ENCODE measurements around the gene DGKI. TPM values are rescaled to one million over a fixed set of nuclear protein-coding genes. Genes with fewer than 3 reads are reported as not detected.

DGKI gene
- total and polyA plus RNA-seq, 2 of the 13 experiments (the other 11 are each of a cell fraction or from before 2014, with no cell fraction given): 0.09 to 0.17 TPM

DNA sequence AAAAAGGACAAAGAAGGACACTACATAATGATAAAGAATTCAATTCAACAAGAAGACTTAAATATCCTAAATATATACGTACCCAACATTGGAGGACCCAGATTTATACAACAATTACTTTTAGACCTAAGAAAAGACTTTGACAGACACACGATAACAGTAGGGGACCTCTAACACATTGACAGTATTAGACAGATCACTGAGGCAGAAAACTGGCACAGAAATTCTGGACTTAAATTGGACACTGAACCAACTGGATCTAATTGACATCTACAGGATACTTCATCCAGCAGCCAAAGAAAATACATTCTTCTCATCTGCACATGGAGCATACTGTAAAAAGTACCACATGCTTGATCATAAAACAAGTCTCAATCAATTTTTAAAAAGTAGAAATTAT lies 103.8 kb downstream of the DGKI start:
- DNase-seq (ENCODE audit: low spot score) (no peak), ATAC-seq (no peak), FAIRE-seq (no peak)
- no TSS peak for BruUV-seq (replicated peaks)
- Histone ChIP-seq H2AFZ (ENCODE audit: low read length) (no peak overlapping the region), H3K9me3 (ENCODE audit: low read length) (no peaks in the 10 kb centered on the region), H3K27ac (ENCODE audit: extremely low read length, insufficient read depth, low read length) (no peak overlapping the region), H3K4me2 (ENCODE audit: low read depth, low read length) (no peak overlapping the region), H4K20me1 (ENCODE audit: insufficient read depth, low read length) (no peaks in the 10 kb centered on the region), H3K4me1 (ENCODE audit: insufficient read depth, low read length) (no peaks in the 10 kb centered on the region), H3K36me3 (replicated peaks in 1 of 2; ENCODE audit: control insufficient read depth in 1 of 2, insufficient read depth in 2 of 2, low read length in 2 of 2) (no peaks in the 10 kb centered on the region), H3K9ac (ENCODE audit: insufficient read depth, low read depth, low read length) (no peak overlapping the region), H3K4me3 (replicated peaks in 1 of 3; ENCODE audit: insufficient read depth in 1 of 3, low read depth in 2 of 3, low read length in 3 of 3) (no peak overlapping the region), H3K27me3 (ENCODE audit: control insufficient read depth in 1 of 2, insufficient read depth in 2 of 2, low read length in 2 of 2) (peaks cover 2 to 21% of the 10 kb centered on the region in 2 experiments; a peak in 3 of 5 replicates), H3K79me2 (ENCODE audit: insufficient read depth, low read length) (no peaks in the 10 kb centered on the region)
- 3% methylated on average over 2 of the region's 2 CpGs for WGBS (ENCODE audit: low lambda C conversion rate)
- ChIA-PET POLR2A (no interaction called here), CTCF (ENCODE audit: low intra/inter-chr PET ratio, low total read pairs) (no interaction called here)
- intact Hi-C loops (cut with micrococcal nuclease; ENCODE audit: unreplicated experiment) (no loop called here), in situ Hi-C loops (cut with HindIII; ENCODE audit: extremely low pct_ligation_motif_present, low pct_unique_long_range_greater_than_20kb) (no loop called here)
- TF ChIP-seq ZMAT5 (CRISPR knock-in tag; IDR thresholded peaks at IDR 0.05; ENCODE audit: borderline replicate concordance, low read depth): no peak
- TF ChIP-seq, protein P1, sequence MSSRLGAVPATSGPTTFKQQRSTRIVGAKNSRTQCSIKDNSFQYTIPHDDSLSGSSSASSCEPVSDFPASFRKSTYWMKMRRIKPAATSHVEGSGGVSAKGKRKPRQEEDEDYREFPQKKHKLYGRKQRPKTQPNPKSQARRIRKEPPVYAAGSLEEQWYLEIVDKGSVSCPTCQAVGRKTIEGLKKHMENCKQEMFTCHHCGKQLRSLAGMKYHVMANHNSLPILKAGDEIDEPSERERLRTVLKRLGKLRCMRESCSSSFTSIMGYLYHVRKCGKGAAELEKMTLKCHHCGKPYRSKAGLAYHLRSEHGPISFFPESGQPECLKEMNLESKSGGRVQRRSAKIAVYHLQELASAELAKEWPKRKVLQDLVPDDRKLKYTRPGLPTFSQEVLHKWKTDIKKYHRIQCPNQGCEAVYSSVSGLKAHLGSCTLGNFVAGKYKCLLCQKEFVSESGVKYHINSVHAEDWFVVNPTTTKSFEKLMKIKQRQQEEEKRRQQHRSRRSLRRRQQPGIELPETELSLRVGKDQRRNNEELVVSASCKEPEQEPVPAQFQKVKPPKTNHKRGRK (CRISPR knock-in tag; IDR thresholded peaks at IDR 0.05): no peak
- no peak for TF ChIP-seq IRX3 (CRISPR knock-in tag; IDR thresholded peaks at IDR 0.05; ENCODE audit: borderline replicate concordance, low read depth)
- TF ChIP-seq MEF2D (CRISPR knock-in tag; IDR thresholded peaks at IDR 0.05): no peak
- no peak for TF ChIP-seq NFAT5 (CRISPR knock-in tag; IDR thresholded peaks at IDR 0.05)
- TF ChIP-seq DZIP1 (CRISPR knock-in tag; IDR thresholded peaks at IDR 0.05): no peak
- no peak for TF ChIP-seq PAXIP1 (CRISPR knock-in tag; conservative IDR thresholded peaks at IDR 0.05)
